Activated CD4-positive, alpha-beta T cell treated with anti-CD3 and anti-CD28 coated beads for 24 hours (primary cell): ENCODE results near the gene BAIAP2L1.

Experiments used
- DNase-seq, 2 donors: peaks; one replicate each; pipeline ENCODE4 v3.0.0-alpha.2; 2020; ENCODE audit warnings: low read depth in 2 of 2

The BAIAP2L1 gene

GRCh38 chr7:98294798-98295382 is 106.0 kb downstream of the BAIAP2L1 start:
- DNase-seq, result no peak

- DNase-seq, result no peak
Observed at GRCh38 chr7:98294326-98294725, 106.6 kb downstream of the BAIAP2L1 start.

GRCh38 chr7:98293746-98294145 is 107.1 kb downstream of the BAIAP2L1 start:
- DNase-seq, result no peak

- no peak for DNase-seq
Observed at GRCh38 chr7:98293265-98293664, 107.6 kb downstream of the BAIAP2L1 start.

- no peak for DNase-seq
Observed at GRCh38 chr7:98291717-98292116, 109.2 kb downstream of the BAIAP2L1 start.

GRCh38 chr7:98289333-98289875 is 111.5 kb downstream of the BAIAP2L1 start:
- no peak for DNase-seq

- no peak for DNase-seq
Observed at GRCh38 chr7:98288064-98288823, 112.6 kb downstream of the BAIAP2L1 start.

- no peak for DNase-seq
Observed at GRCh38 chr7:98287486-98287959, 113.4 kb downstream of the BAIAP2L1 start.

GRCh38 chr7:98286701-98287485 is 114.0 kb downstream of the BAIAP2L1 start:
- DNase-seq, result no peak

- DNase-seq, result no peak
Observed at GRCh38 chr7:98286093-98286539, 114.8 kb downstream of the BAIAP2L1 start.

- DNase-seq, result no peak
Observed at GRCh38 chr7:98285157-98286092, 115.5 kb downstream of the BAIAP2L1 start.

GRCh38 chr7:98284335-98285036 is 116.4 kb downstream of the BAIAP2L1 start:
- no peak for DNase-seq

- DNase-seq, result no peak
Observed at GRCh38 chr7:98283887-98284222, 117.0 kb downstream of the BAIAP2L1 start.

GRCh38 chr7:98283127-98283886 is 117.6 kb downstream of the BAIAP2L1 start:
- DNase-seq, result no peak

GRCh38 chr7:98282703-98283102 is 118.2 kb downstream of the BAIAP2L1 start:
- DNase-seq, result no peak

GRCh38 chr7:98281757-98282606 is 118.9 kb downstream of the BAIAP2L1 start:
- no peak for DNase-seq

GRCh38 chr7:98280791-98281756 is 119.8 kb downstream of the BAIAP2L1 start, which contains the start of gene BRI3:
BRI3 (plus strand) TSS chr7:98281686; CDS start chr7:98281796, 110 bp downstream.
- peak; percentile 84 to 88 for DNase-seq

GRCh38 chr7:98280296-98280695 is 120.6 kb downstream of the BAIAP2L1 start:
- DNase-seq, result no peak
